GM18909 (cell line): ENCODE data around the gene COL2A1.

ENCODE experiments used
- ATAC-seq: cut with Tn5 transposase; IDR thresholded peaks from one replicate; pipeline ENCODE4 v1.9.1; 2021; ENCODE audit warnings: mild to moderate bottlenecking; ENCODE audit not compliant: unreplicated experiment, poor library complexity

Gene COL2A1

GRCh38 chr12:47930634-47931033 is 73.6 kb downstream of the COL2A1 start:
- no peak for ATAC-seq

- ATAC-seq = no peak
Measured at GRCh38 chr12:47927346-47927745, 76.9 kb downstream of the COL2A1 start.
